ENCODE results near the gene EWSR1. TPM values are rescaled to one million over a fixed set of nuclear protein-coding genes. Genes with fewer than 3 reads are reported as not detected.

The EWSR1 gene
- total RNA-seq, 4 donors from 2014 or later = 174 to 211 (median 188) TPM

DNA sequence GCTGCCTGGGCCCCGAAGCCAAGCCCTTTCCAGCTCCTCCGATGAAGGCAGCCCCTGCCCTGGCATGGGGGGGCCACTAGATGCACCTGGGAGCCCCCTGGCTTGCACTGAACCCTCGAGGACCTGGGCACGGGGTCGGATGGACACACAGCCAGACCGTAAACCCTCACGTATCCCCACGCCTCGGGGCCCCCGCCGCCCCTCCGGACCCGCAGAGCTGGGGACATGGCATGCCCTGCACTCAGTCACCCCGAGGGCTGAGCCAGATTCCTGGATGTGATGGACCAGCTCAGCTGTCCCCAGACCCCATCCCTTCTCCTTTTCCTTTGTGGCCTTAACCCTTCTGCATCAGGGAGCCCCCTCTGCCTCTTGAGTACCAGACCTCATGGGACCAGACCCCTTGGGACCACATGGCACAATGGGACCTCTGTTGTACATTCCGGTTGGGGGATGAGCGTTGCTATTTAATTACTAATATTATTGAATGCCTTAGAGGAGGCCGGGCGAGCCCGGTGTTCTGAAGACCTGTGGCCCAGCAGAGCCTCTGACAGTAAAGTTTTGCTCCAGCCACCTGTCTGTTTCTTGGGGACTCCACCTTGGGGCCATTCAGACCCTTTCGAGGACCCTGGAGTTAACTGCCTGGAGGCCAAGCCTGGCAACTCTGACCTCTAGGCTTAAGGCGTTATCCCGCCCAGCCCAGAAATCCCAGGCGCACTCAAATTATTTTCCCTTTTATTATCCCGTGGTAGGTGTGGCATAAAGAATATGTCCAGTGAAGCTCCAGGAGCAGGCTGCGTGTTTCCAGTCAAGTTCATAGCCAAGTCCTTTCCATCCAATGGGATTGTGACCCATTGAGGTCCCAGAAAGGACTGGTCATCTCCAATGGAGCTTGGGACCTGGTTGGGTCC lies 44.4 kb downstream of the EWSR1 start:
- DNase-seq (ENCODE audit: low spot score in 2 of 2) = peak in 1 of 2 donors; percentile 11
- no peak overlapping the region for H3K4me3 ChIP-seq
- WGBS, 2 donors = 82 to 84% methylated on average over 22 to 25 of the region's 25 CpGs
- H3K36me3 ChIP-seq = no peaks in the 10 kb centered on the region
- peak overlapping the region in 1 of 4 donors; percentile 94 for H3K27ac ChIP-seq
- peaks cover 0 to 28% of the 10 kb centered on the region in 2 donors for H3K27me3 ChIP-seq
- H3K9me3 ChIP-seq = no peaks in the 10 kb centered on the region
- H3K4me1 ChIP-seq = peaks cover 0 to 85% (median 66%) of the 10 kb centered on the region in 4 donors
- TF ChIP-seq, protein P1, sequence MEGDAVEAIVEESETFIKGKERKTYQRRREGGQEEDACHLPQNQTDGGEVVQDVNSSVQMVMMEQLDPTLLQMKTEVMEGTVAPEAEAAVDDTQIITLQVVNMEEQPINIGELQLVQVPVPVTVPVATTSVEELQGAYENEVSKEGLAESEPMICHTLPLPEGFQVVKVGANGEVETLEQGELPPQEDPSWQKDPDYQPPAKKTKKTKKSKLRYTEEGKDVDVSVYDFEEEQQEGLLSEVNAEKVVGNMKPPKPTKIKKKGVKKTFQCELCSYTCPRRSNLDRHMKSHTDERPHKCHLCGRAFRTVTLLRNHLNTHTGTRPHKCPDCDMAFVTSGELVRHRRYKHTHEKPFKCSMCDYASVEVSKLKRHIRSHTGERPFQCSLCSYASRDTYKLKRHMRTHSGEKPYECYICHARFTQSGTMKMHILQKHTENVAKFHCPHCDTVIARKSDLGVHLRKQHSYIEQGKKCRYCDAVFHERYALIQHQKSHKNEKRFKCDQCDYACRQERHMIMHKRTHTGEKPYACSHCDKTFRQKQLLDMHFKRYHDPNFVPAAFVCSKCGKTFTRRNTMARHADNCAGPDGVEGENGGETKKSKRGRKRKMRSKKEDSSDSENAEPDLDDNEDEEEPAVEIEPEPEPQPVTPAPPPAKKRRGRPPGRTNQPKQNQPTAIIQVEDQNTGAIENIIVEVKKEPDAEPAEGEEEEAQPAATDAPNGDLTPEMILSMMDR (IDR thresholded peaks at IDR 0.05) = no peak
- TF ChIP-seq EP300 (IDR thresholded peaks at IDR 0.05) = no peak
- no peak for TF ChIP-seq POLR2A (IDR thresholded peaks at IDR 0.05)

DNA sequence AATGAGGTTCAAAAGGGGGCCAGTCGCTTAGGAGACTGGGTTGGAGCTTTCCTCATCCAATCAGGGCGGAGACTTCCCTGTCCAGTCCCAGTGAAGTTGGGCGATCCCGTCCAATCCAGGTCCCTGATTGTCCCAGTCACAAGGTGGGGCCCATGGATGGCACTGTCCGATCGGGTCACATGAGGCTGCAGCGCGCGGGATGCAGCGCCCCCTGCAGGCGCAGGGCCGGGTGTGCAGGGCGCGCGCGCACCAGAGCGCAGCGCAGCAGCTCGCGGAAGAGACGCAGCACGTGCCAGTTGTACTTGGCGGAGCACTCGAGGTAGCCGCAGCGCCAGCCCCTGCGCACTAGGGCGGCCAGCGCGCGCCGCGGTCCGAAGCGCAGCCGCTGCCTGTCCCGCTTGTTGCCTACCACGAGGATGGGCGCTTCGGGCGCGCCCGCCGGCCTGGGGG lies 45.1 kb downstream of the EWSR1 start:
- H3K36me3 ChIP-seq = no peaks in the 10 kb centered on the region
- peaks cover 0 to 28% of the 10 kb centered on the region in 2 donors for H3K27me3 ChIP-seq
- no peaks in the 10 kb centered on the region for H3K9me3 ChIP-seq
- TF ChIP-seq EP300 (IDR thresholded peaks at IDR 0.05) (no peak), POLR2A (IDR thresholded peaks at IDR 0.05) (no peak)
- TF ChIP-seq, protein P1 (IDR thresholded peaks at IDR 0.05) = peak; percentile 49 to 78 (median 54)
- H3K4me3 ChIP-seq = no peak overlapping the region
- WGBS, 2 donors = 26% methylated on average over 11 to 13 of the region's 44 CpGs
- DNase-seq (ENCODE audit: low spot score in 2 of 2) = peak in 1 of 2 donors; percentile 12
- peak overlapping the region in 1 of 4 donors; percentile 94 for H3K27ac ChIP-seq
- peaks cover 0 to 78% (median 60%) of the 10 kb centered on the region in 4 donors for H3K4me1 ChIP-seq

DNA sequence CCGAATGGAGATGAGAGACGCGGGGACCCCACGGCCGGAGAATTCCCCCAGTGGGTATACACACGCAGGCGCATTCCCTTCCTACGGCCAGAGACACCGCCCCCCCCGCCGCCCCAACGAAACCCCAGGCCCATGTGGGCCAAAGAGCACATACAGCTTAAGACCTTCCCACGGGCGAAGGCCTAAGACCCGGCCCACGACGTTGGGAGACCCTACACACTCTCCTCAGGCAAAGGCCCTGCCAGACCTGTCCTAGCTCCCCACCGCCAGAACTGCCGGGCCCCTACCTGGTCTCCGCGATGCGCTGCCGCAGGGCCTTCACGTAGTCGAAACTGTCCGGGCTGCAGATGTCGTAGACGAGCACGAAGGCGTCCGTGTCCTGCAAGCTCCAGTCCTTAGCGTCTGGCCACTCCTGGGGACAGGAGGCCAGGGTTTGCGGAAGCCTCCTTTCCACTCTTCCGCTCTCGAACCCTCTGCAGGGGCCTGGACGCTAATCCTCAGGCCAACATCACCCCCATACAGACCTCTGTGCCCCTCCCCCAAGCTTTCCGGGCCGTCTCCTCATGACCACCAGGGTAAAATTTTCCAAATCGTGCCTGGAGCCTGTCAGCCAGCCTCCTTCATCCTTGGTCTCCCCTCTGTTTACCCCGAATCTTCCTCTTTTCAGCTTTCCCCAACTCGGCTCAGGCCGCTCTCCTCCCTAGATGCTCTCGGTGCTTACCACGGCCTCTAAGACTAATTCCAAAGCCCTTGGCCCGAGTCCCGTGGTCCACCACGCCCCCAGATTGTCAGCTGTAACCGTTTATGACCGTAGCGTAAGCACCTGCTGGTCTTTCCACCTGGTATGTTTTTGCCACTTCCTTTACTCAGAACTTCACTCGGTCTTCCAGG lies 45.8 kb downstream of the EWSR1 start:
- peak in 1 of 2 donors; percentile 11 for DNase-seq (ENCODE audit: low spot score in 2 of 2)

DNA sequence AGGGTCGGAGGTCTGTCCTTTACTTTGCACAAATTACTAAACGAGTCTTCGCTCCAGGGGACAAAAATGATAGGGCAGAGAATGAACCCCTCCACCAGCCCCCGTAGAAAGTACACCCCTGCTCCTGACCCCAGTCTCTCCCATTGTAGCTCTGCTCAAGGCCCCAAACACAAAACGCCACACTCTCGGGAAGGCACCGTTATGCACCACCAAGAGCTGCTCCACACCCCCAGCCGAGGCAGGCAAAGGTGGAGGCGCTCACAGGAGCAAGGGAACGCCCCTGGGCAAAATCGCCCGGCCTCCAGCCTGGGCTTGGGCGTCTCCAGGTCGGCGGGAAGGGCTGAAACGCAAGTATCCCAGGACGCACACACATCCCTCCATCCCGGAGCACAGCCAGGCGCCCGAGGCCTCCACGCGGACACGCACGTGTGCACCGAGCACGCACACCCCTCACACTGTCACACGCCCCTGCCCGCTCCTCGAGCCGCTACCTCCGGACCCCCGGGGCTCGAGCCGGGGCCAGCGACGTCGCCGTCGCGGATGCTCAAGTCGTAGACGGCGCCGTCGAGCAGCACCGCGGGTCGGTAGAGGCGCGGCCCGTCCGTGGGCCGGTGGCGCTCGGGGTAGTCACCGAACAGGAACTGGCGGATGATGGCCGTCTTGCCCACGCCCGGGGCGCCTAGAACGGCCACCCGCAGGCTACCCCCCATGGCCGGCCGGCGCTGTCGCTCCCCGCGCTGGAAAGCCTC lies 46.6 kb downstream of the EWSR1 start:
- Histone ChIP-seq H3K4me3 (peak overlapping the region in 2 of 4 donors; percentile 21 to 46), H3K27ac (no peak overlapping the region), H3K4me1 (peaks cover 0 to 62% (median 44%) of the 10 kb centered on the region in 4 donors), H3K9me3 (no peaks in the 10 kb centered on the region), H3K27me3 (peaks cover 0 to 28% of the 10 kb centered on the region in 2 donors), H3K36me3 (no peaks in the 10 kb centered on the region)
- 3 to 4% methylated on average over 52 to 53 of the region's 69 CpGs for WGBS, 2 donors
- TF ChIP-seq, protein P1 (IDR thresholded peaks at IDR 0.05) = no peak
- no peak for TF ChIP-seq EP300 (IDR thresholded peaks at IDR 0.05)
- TF ChIP-seq POLR2A (IDR thresholded peaks at IDR 0.05) = no peak
- no peak for DNase-seq (ENCODE audit: low spot score in 2 of 2)

More for the DNA sequence above, 45.8 kb downstream of the EWSR1 start:
- Histone ChIP-seq H3K27ac (no peak overlapping the region), H3K36me3 (no peaks in the 10 kb centered on the region), H3K4me3 (no peak overlapping the region), H3K27me3 (peaks cover 0 to 28% of the 10 kb centered on the region in 2 donors), H3K9me3 (no peaks in the 10 kb centered on the region), H3K4me1 (peaks cover 0 to 71% (median 53%) of the 10 kb centered on the region in 4 donors)
- TF ChIP-seq, protein P1 (IDR thresholded peaks at IDR 0.05) = no peak
- TF ChIP-seq POLR2A (IDR thresholded peaks at IDR 0.05) (no peak), EP300 (IDR thresholded peaks at IDR 0.05) (no peak)
- 17 to 24% methylated on average over 37 to 45 of the region's 51 CpGs for WGBS, 2 donors
